ENCODE results near the gene SYNE2.

The SYNE2 gene

DNA sequence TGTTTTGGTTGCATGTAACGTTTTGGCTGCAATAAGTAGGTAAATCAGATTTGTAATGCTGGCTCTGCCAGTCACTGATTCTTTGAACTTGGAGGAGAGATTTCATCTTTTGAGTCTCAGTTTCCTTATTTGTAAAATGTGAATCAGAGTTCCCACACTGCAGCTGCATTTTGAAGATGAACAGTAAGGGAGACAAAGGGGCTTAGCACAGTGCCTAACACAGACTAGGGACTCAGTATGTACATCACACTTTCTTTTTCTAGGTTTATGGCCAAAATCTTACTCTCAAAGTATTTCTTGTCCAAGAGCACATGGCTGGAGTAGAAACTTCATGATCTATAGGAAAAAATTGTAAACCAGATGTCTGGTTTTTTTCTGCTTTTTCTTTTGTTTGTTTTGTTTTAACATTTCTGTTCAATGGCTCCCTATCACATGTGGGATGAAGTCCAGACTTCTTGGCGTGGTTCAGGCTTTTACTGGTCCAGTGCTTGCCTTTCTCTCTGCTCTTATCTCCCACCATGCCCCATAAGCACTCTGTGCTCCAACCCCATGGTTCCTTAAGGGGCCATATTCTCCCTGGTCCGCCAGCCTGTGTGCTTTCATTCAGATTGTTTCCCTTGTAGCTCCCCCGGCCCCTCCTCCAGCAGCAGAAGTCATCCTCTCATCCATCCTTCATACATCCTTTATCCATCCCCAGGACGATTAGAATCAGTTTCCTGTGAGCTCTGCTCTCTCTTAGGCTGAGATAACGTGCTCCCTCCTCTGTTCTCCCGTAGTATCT is 58.0 kb downstream of the SYNE2 start:
- no peak for DNase-seq

DNA sequence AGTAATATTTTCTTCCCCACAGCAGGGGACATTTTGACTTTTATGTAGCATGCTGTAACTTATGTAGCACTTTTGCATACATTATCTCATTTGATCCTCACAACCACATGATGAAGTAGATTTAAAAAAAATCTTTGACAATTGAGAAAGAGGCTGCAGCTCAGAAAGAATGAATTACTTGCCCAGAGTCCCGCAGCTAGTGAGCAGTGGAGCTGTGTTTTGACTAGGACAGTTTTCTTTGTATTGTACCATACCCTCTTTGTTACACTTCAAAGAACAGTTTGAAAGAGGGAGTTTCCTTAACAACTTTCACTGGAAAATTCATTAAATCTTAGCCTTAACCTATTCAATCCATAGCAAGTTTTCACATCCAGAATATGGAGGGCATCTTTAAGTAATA is 58.6 kb downstream of the SYNE2 start:
- no peak for DNase-seq

DNA sequence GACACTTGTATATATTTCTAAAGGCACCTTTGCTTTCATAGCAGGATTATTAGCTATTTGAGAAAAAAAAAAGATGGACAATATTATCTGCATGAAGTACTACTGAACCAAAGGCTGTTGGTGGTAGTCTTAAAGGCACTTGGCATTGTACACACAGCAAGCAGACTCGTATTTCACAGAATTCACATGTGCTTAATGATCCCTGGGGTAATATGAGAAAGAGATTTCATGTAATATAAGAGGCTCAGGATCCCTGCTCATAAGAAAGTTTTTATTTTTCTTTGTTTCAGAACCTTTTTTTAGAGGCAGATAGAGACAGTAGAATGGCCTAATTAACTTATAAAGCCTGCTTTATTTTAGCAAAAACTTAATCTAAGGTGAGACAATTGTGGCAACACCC is 59.5 kb downstream of the SYNE2 start:
- no peak for DNase-seq

DNA sequence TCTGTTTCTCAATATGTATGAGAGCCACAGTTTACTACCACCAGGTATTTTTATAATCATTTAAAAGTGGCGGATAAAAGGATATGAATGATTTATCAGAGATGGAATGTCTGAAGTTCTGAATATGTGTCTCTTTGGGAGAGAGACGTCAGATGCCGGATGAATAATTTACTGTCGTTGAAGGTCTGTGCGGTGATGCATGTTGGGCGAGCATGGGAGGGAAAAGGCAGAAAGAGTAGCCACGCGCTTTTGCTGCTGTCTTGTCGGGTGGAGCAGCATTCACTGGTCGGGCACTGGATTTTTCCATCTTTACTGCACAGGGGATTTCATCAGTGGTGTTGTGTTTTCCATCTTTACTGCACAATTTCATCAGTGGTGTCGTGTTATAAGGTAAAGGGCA is 65.6 kb downstream of the SYNE2 start:
- DNase-seq = peak; percentile 81

DNA sequence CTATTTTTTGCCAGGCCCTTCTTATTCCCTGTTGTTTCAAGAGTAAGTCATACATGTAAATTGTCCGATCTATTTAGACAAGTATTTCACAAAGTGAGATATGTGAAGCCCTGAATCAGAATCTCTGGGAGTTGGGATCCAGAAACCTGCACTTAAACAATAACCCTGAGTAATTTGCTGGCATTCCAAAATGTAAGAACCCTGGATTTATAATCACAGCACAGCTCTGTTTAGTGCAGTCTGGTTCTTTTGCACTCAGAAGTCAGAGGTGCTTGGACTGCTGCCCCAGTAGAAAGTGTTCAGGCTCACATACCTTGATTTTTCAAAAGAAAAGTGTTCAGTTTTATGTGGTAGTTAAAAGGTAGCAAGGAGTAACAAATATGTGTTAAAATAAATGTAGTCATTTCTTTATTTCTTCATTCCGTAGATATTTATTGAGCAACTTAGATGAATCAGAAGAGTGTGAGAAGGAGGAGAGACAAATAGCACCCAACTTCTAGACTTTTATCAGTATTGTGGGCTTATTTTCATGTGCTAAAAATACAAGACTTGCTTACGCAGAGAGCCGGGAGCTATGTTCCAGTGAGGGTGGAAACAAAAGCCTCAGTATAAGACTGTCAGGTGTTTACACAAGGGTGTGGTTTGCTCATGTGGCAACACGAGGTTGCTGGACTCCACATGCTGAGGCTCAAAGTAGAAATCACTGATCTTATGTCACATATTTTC is 70.1 kb downstream of the SYNE2 start:
- DNase-seq = peak; percentile 62

DNA sequence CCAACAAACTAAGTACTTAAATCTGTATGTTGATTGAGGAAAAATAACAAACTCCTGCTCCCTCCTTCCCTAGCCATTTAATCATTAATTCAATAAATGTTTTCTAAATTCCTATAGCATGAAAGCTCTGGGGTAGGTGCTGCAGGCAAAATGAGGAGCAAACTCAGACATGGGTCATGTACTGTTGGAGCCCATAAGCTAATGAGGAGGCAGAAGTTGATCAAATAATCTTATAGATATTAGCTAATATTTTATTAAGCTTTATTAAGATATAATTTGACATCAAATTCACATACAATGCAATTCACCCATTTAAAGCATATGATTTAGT is 70.6 kb downstream of the SYNE2 start:
- DNase-seq = peak; percentile 56

DNA sequence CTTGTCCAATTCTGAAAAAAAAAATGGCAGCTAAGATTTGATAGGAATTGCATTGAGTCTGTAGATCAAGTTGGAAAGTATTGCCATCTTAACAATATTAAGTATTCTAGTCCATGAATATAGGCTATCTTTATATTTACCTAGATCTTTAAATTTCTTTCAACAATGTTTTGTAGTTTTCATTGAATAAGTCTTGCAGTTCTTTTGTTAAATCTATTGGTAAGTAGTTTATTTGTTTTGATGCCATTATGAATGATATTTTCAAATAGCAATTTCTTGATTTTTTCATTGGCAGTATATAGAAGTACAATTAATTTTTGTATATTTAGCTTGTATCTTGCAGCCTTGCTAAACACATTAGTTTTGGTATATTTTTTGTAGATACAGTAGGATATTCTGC is 71.6 kb downstream of the SYNE2 start:
- no peak for DNase-seq

DNA sequence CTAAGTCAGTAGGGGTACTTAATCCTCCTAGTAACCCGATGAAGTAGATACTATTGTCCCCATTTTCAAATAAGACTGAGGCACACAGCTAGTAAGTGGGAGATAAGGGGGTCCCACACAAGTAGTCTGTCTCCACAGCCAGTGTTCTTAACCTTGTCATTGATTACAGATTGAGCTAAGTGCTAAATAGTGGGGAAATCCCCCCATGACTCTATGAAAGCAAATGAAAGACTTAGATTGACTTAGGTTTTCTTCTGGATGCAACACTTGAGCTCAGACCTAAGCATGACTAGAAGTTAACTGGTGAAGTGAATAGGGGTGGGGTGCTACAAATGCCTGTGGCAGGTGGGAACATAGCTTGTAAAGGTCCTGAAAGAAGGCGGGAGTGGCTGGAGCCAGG is 73.8 kb downstream of the SYNE2 start:
- DNase-seq = no peak

DNA sequence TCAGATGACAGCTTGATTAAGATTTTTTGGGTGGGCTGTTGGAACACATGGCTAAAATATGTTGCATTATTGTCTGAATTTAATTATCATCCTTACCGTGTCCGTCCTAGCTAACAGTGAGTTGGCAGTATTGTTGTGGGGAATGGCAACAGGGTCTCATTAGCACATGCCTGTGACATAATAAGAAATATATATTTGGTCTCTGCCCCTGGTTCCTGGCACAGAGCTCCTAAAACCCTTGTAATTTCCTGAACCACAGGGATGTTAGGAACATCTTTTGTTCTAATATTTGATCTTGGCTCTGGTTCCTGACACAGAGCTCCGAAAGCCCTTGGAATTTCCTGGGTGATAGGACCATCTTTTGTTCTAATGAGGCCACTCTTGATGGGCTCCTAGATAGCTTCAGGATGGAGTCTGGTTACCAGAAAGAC is 76.0 kb downstream of the SYNE2 start:
- DNase-seq = no peak

DNA sequence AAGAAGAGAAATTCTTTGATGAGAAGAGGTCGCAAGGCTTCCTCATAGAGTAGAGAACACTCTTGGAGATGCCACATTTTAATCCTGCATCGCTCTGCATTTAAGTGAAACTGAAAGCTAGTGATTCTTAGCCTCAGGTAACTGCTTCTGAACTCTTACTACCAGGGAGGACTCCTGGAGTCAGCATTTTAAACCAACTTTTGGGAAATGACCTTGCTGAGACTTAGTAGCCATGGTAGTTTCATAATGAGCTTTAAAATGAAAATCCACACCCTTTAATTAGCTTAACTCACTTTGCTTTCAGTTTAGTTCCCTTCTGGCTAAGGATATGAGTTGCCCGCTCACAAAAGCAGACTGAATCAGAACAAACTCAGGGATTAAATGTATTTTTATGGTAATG is 80.3 kb downstream of the SYNE2 start:
- DNase-seq = no peak

DNA sequence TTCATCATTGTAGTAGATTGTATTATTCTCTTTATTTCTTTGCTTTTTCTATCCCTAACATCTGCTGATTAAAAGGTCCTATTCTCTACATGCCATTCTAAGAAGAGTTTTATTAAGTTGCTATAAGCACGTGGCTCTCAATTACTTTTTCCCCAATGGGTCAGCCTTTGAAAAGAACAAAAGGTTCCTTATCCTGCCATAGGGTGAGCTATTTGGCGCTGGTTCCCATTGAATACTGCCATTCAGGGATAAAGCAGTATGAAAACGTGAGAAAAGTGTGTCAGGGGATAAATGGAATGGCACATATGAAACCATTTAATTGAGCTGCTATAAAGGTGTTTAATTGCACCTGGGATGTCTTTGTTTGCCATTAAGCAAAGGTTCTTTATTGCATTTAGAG is 80.9 kb downstream of the SYNE2 start:
- DNase-seq = no peak

DNA sequence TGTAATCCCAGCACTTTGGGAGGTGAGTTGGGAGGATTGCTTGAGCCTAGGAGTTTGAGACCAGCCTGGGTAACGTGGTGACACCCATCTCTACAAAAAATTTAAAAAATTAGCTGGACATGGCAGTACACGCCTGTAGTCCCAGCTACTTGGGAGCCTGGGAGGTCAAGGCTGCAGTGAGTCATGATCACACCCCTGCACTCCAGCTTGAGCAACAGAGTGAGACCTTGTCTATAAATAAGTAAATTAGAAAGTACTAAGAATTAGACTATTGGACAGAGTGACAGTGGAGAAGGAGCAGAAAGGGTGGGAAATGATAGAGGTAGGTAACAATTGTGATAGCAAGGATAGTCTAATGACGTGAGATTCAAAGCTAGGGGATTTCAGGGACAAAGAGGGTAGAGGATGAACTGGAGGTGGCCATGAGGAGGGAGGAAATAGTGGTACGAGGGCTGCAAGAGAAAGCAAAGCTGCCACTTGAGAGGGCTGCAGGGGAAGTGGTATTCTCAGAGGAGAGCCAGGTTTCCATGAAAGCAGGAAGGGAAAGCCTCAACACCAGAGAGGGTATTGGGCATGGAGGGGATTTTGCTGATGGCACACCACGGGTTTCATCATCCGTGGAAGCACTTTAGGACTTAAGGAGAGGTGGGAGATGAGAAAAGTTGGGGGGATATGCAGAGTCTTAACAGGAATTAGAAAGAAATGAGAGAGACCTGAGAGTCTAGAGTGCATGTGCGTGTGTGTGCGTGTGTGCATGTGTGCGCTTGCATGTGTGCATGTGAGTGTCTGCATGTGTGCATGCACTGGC is 85.6 kb downstream of the SYNE2 start:
- DNase-seq = no peak

DNA sequence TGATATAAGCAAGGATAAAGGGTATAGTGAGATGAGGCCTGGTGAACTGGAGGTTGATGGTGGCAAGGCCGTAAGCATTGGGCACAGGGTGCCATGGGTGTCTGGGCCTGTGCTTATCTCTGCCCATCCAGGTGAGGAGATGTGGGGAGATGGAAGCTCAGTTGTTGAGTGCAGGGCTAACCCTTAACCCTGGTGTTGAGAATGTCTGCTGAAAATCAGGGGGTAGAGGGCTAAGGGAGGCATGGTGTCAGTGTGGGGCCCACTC is 86.1 kb downstream of the SYNE2 start:
- no peak for DNase-seq

DNA sequence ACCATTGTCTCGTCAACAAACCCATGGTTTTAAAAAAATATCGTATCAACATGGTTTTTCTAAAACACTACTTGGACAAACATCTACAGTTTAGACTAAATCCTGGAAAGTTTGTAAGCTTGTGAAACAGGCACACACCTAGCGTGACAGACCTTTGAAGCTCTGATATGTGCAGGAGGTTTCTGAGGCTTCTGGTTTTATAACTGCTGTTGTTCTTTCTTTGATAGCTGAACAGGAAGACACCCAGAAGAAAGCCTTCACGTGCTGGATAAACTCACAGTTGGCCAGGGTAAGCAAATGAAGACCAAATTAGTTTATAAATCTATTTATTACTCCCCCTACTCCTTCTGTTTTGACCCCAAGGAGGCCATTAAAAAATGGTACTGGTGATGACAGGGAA is 87.6 kb downstream of the SYNE2 start:
- no peak for DNase-seq

DNA sequence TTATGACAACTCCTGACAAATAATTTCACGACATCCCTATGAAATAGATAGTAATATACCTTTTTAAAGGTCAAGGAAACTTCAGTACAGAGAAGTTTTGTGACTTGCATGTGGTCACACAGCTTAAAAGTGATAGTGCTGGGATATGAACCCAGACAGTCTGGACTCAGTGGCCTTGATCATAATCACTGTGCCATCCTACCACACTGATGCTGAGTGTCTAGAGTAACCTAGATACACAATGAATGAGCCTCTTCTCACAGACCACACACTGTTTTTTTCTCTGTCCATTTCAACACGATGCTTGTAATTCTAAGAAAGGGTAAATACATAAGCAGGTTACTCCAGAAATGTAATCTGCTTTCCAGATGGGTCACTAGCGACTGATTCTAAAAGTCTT is 88.2 kb downstream of the SYNE2 start:
- DNase-seq = no peak

DNA sequence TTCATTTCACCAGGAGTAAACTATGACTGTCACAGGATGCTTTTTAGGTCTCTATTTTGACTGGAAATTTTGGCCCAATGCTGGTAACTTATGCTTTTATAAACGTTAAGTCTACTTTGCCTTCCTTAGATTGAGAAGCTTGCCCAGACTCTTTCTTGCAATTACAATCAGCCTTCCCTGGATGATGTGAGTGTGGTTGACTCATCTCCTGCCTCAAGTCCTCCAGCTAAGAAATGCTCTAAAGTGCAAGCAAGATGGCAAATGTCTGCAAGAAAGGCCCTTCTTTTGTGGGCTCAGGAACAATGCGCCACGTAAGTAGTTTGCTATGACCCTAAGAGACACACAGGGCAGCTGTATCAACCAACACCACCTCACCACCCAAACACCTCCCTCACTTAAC is 96.9 kb downstream of the SYNE2 start:
- DNase-seq = no peak

DNA sequence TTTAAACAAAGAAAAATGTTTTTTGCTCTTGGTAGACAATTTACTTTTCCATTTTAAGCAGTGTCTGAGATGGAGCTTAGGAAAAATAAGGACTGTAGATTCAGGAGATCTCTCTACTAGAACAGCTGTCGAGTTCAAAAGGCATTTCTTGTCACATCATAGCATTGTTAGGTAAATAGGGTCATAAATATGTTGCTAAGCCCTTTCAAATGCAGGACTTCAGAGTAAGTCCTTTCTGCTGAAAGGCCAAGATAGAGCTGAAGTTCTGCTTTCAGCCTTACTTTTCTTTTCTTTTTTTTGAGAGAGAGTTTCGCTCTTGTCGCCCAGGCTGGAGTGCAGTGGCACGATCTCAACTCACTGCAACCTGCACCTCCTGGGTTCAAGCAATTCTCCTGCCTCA is 98.2 kb downstream of the SYNE2 start:
- DNase-seq = no peak

DNA sequence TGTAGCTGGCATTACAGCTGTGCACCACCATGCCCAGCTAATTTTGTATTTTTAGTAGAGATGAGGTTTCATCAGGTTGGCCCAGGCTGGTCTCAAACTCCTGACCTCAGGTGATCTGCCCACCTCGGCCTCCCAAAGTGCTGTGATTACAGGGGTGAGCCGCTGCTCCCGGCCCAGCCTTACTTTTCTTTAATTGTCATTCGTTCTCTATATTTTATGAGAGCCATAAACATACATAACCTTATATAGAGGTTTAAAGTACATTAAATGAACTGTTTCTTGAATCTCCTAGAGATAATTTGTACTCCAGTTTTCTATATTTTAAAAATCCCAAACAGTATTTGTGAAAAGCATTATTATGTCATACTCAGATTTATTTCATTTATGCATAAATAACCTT is 98.6 kb downstream of the SYNE2 start:
- DNase-seq = no peak

DNA sequence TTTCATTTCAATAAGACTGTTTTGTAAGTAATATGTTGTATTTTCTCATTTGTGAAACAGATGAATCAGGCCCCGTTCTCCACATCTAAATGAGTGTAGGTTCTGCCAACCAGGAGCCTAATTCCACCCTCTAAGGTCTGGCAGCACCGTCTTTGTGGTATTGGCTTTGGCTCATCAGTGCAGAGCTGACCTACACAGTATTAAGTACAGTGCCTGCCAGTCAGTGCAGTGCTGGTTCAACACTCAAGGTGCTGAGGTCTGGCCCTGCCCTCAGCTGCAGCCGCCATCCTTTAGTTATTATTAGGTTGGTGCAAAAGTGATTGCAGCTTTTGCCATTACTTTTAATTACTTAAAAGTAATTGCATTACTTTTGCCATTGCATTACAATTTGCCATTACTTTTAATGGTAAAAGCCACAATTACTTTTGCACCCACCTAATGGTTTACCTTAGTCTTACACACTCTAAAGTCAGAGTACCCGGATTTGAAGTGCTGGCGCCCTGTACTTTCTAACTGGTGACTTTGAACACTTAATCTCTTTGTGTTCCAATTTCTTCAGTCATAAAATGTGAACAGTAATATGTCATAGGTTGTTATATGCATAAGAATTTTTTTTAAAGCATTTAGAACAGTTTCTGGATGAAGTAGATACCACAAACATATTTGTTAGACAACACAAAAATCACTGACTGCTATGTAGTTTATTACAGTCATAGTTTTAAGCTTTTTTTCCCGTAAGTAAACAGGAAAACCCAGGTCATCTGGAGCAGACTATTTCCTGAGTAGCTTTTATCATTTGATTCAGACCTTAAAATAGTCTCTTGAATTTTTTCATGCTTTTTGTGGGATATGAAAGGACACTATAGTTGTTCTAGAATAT is 99.5 kb downstream of the SYNE2 start:
- no peak for DNase-seq

DNA sequence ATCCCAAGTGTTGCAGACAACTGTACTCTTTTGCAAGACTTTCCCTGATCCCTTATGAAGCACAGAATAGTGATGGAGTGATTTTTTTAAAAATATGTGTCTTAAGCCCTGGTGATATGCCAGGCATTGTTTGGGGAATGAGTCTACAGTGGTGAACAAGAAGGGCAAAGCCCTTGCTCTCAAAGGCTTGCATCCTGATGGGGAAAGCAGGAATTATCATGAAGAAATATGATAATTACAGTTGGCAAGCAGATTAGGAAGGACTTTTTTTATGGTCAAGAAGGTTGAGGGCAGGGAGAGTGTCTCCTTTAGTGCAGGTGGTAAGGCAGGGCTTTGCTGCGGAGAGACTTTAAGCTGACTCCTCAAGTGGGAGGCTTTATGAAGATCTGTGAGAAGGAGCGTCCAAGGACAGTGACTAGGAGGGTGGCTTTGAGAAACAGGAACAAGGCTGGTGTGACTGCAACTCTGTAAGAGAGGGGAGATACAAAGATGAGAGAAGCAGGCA is 100.2 kb downstream of the SYNE2 start:
- no peak for DNase-seq

DNA sequence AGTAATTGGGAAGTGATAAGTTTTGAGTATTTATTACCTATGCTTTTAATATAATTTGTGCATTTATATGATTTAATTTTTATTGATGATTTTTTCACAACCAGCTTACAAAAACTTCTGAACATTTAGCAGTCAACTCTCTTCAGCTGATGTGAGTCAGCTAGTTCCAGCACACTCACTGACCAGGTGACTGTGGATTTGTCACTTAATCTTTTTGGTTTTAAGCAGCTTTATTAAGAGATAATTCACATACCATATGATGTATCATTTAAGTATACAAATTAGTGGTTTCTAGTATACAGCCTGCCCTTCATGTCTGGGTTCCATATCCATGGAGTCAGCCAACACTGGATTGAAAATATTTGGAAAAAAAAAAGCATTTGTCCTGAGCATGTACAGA is 103.5 kb downstream of the SYNE2 start:
- no peak for DNase-seq

DNA sequence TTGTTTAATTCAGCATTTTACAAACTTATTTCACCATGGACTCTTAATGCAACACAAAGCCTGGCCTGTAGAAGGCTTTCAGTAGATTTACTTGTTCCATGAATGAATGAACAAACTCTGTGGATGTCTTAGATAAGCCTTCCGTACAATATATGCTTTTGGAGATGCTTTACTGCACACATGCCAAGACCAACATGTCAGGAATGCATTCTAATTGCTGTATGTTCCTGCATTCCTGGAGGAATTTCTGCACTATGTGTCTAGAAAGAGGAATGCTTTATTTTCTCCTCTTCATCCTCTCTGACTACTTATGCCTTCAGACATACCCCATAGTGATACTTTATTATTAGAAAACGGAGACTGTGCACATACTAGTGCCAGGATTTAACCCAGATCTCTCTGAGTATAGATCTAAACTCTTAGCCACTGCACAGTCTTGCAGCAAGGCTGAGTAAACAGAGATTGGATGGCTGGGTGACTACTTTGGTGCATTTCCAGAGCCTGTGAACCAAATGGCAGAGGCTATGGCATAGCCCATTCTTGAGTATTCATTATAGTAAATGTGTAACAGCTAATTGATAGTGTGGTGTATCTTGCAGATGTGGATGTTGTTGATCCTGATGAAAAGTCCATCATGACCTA is 108.2 kb downstream of the SYNE2 start:
- DNase-seq = no peak

DNA sequence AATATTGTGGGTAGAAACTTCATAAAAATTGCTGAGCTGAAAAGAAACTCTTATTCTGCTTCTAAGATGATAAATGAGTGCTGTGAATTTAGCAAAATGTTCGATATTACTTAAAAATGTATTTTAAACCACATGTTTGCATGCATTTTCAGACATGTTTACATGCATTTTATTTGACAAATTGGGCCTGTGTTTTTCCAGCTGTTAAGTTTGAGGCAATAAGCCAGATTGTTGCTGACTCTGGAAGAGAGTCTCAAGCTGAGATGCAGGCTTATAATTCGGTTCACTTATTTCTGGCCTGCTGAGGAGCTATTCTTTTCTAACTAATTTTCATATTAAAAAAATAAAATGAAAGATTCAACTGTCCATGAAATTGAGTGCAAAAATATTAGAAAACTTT is 110.1 kb downstream of the SYNE2 start:
- DNase-seq = no peak
